ENCODE measurements around the gene FCN1. TPM values are rescaled to one million over a fixed set of nuclear protein-coding genes. Genes with fewer than 3 reads are reported as not detected.

FCN1 gene
- total RNA-seq (ENCODE audit: unreplicated experiment) = not detected
- long read RNA-seq = 0 reads

DNA sequence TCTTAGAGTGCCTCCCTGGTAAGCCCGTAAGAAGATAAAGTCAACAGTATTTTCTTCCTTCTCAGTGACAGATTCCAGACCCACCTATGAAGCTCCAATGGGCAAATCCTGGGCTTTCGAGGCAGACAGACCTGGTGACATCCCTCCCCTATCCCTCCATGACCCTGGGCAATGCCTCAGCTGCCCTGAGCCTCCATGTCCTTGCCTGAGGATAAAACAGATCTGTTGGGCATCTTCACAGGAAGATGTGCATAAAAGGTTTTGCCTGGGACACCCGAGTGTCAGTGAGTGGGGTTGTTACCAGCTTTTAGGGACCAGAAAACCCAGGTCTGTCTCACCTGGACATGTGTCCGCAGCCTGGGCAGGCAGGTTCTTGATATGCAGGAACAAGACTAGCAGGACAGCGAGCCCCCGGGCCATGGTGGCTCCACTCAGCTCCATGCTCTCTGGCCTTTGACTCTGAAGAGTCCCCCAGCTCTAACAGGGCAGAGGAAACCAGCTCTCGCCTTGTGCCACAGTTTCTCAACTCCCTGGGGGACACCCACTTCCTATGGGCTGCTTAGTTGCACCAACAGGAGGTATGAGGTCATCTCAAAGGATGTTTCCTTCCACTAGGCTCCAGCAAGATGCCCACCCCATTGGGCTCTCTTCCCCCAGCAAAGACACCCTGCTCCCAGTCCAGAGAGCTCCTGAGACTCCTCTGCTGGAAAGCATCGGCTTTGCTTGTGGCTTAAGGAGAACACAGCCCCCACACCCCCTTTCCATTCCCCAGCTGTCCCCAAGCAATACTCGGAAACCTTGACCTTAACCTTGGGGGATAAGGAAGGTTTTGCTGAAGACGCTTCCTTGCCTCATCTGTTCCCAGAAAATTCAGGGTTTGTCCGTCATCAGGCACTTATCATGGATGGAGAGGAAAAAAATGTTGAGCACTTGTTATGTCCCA lies at the start of gene FCN1:
Gene FCN1 (minus strand): TSS at position 482 of the 943 bp plus-strand sequence. CDS start 41 bp downstream, at position 441.
- H3K4me3 Mint-ChIP-seq (ENCODE audit: unreplicated experiment) = no peak within 1 kb of the TSS

DNA sequence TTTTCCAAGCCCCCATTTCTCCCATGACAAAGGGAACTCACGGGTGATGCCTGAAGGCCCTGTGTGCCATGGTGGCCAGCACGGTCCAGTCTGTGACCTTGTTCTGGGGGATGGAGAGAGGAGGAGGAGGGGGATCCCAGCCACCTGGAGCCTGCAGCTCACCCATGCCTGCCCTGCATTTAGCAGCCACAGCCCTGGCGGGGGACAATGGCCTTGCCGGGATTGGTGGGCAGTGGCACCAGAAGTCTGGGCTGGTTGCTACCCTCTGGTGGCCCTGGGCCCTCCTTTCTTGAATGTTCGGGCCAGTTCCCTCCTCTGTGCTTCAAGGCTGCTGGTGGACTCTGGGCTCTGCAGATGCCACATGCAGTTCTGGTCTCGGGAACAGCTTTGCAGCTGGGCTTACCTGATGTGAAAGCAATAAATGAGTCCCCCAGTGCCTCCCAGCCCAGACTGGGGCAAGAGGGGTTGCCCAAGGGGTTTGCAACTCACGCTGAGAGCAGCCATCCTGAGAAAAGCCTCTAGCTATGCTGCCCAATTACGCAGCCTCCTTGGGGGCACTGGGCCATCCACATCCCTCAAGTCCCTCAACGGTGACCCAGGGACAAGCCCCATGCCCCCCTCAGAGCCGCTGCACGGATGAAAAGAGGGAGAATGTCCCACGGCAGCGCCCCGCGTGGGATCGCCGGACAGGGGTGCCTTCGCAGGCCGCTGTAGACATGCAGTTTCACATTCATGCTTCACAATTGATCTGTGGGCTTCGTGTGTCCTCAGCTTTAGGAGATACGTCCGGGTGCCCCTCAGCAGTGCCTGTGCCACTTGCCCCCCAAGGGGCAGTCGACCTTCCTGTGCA lies 49.2 kb upstream of the FCN1 start:
- peaks cover 4% of the 10 kb centered on the region for H3K27me3 Mint-ChIP-seq (ENCODE audit: unreplicated experiment)
- TF ChIP-seq CTCF (IDR thresholded peaks at IDR 0.05; ENCODE audit: partially characterized antibody, unreplicated experiment) = no peak
- H3K36me3 Mint-ChIP-seq (ENCODE audit: unreplicated experiment) = no peaks in the 10 kb centered on the region
- no peak for DNase-seq
- peak overlapping the region; percentile 88 for H3K27ac Mint-ChIP-seq (ENCODE audit: unreplicated experiment)
- H3K4me3 Mint-ChIP-seq (ENCODE audit: unreplicated experiment) = peak overlapping the region; percentile 62
- peaks cover 2% of the 10 kb centered on the region for H3K9me3 Mint-ChIP-seq (ENCODE audit: unreplicated experiment)
- peaks cover 23% of the 10 kb centered on the region for H3K4me1 Mint-ChIP-seq (ENCODE audit: low read depth, unreplicated experiment)

More for the DNA sequence above, at the start of gene FCN1:
- no peak within 1 kb of the TSS for H3K27ac Mint-ChIP-seq (ENCODE audit: unreplicated experiment)
- peaks cover 13% of the 10 kb centered on the region for H3K9me3 Mint-ChIP-seq (ENCODE audit: unreplicated experiment)
- H3K36me3 Mint-ChIP-seq (ENCODE audit: unreplicated experiment) = peaks cover 18% of the 10 kb centered on the region
- H3K27me3 Mint-ChIP-seq (ENCODE audit: unreplicated experiment) = peaks cover 1% of the 10 kb centered on the region
- TF ChIP-seq CTCF (IDR thresholded peaks at IDR 0.05; ENCODE audit: partially characterized antibody, unreplicated experiment) = no peak
- H3K4me1 Mint-ChIP-seq (ENCODE audit: low read depth, unreplicated experiment) = no peaks in the 10 kb centered on the region
- no peak for DNase-seq

- Mint-ChIP-seq H3K4me1 (ENCODE audit: low read depth, unreplicated experiment) (peaks cover 23% of the 10 kb centered on the region), H3K36me3 (ENCODE audit: unreplicated experiment) (no peaks in the 10 kb centered on the region), H3K27me3 (ENCODE audit: unreplicated experiment) (peaks cover 6% of the 10 kb centered on the region), H3K27ac (ENCODE audit: unreplicated experiment) (no peak overlapping the region), H3K9me3 (ENCODE audit: unreplicated experiment) (peaks cover 2% of the 10 kb centered on the region), H3K4me3 (ENCODE audit: unreplicated experiment) (no peak overlapping the region)
- DNase-seq = no peak
- no peak for TF ChIP-seq CTCF (IDR thresholded peaks at IDR 0.05; ENCODE audit: partially characterized antibody, unreplicated experiment)
These were observed 48.6 kb upstream of the FCN1 start for GRCh38 chr9:134966270-134966669.

GRCh38 chr9:134965851-134966250 lies 48.1 kb upstream of the FCN1 start:
- TF ChIP-seq CTCF (IDR thresholded peaks at IDR 0.05; ENCODE audit: partially characterized antibody, unreplicated experiment) = no peak
- H3K36me3 Mint-ChIP-seq (ENCODE audit: unreplicated experiment) = no peaks in the 10 kb centered on the region
- H3K4me3 Mint-ChIP-seq (ENCODE audit: unreplicated experiment) = no peak overlapping the region
- no peak for DNase-seq
- no peak overlapping the region for H3K27ac Mint-ChIP-seq (ENCODE audit: unreplicated experiment)
- H3K9me3 Mint-ChIP-seq (ENCODE audit: unreplicated experiment) = peaks cover 2% of the 10 kb centered on the region
- H3K27me3 Mint-ChIP-seq (ENCODE audit: unreplicated experiment) = peaks cover 6% of the 10 kb centered on the region
- H3K4me1 Mint-ChIP-seq (ENCODE audit: low read depth, unreplicated experiment) = peaks cover 23% of the 10 kb centered on the region

Data from glutamatergic neuron (in vitro differentiated cells).